ENCODE data around the gene TBC1D1. TPM values are rescaled to one million over a fixed set of nuclear protein-coding genes. Genes with fewer than 3 reads are reported as not detected.

TBC1D1 gene
- total RNA-seq, 1 donor from 2014 or later = 92.7 TPM

DNA sequence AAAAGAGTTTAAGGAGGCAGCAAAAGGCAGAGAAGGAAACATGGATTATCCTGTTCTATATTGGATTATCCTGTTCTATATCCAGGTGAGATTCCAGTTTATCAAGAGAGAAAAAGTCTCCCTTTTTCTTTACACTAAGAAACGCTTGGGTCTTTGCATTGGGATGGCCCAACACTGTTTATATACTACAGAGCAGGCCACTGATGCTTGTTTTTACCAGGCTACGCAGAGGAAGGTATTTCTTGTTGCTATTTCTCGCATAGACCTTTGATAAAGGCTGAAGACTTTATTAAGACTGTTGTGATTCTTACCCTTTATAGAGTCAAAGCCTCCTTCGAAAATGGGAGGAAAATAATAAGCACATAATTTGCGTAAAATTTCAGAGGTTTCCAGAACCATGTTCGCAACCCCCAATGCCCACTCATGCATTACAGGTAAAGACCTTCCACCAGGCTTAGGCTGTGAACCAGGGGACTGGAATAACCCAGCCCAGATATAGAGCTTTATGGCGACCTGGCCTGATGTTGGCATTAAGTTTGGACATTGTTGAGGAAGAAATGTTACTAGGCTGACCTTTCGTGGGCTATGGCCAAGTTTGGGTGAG is 287.6 kb downstream of the TBC1D1 start:
- H3K4me3 Mint-ChIP-seq (ENCODE audit: unreplicated experiment) = no peak overlapping the region
- no peaks in the 10 kb centered on the region for H3K9me3 Mint-ChIP-seq (ENCODE audit: low read depth)
- no peak for DNase-seq (ENCODE audit: low spot score)
- peaks cover 7% of the 10 kb centered on the region for H3K4me1 Mint-ChIP-seq (ENCODE audit: low read depth)
- no peaks in the 10 kb centered on the region for H3K27me3 Mint-ChIP-seq (ENCODE audit: low read depth)
- TF ChIP-seq, protein P1, sequence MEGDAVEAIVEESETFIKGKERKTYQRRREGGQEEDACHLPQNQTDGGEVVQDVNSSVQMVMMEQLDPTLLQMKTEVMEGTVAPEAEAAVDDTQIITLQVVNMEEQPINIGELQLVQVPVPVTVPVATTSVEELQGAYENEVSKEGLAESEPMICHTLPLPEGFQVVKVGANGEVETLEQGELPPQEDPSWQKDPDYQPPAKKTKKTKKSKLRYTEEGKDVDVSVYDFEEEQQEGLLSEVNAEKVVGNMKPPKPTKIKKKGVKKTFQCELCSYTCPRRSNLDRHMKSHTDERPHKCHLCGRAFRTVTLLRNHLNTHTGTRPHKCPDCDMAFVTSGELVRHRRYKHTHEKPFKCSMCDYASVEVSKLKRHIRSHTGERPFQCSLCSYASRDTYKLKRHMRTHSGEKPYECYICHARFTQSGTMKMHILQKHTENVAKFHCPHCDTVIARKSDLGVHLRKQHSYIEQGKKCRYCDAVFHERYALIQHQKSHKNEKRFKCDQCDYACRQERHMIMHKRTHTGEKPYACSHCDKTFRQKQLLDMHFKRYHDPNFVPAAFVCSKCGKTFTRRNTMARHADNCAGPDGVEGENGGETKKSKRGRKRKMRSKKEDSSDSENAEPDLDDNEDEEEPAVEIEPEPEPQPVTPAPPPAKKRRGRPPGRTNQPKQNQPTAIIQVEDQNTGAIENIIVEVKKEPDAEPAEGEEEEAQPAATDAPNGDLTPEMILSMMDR (IDR thresholded peaks at IDR 0.05) = no peak
- H3K36me3 Mint-ChIP-seq (ENCODE audit: low read depth) = no peaks in the 10 kb centered on the region
- H3K27ac Mint-ChIP-seq (ENCODE audit: unreplicated experiment) = no peak overlapping the region

DNA sequence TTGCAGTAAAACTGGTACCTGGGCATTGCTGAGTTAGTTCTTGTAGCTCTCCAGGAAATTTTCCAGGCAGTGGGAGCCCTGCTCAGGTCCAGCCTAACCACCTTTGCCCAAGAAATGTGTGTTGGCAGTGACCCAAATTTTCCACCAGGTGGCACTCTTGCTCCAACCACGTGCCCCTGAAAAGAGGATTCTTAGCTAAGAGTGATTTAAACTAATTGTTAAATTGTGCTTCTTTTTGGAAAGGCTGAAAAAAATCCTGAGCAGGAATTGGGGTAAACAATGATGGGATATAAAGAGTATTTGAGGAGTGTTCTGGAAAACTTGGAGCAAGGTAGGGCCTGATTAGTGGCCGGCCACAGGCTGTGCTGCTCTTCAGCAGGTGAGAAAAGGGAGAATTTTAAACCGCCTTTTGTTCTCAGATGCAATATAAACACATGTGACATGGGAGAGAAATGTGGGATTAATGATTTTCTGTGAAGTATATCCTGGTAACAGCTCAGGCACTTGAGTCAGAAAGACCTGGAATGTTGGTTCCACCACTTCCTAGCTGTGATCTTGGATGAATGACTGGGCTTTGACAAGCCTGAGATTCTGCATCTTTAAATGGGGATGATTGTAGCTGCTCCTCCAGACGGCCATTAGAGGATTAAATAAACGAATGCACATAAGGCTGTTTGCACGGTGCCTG is 288.9 kb downstream of the TBC1D1 start:
- peaks cover 7% of the 10 kb centered on the region for H3K4me1 Mint-ChIP-seq (ENCODE audit: low read depth)
- no peaks in the 10 kb centered on the region for H3K27me3 Mint-ChIP-seq (ENCODE audit: low read depth)
- no peak overlapping the region for H3K27ac Mint-ChIP-seq (ENCODE audit: unreplicated experiment)
- H3K9me3 Mint-ChIP-seq (ENCODE audit: low read depth) = no peaks in the 10 kb centered on the region
- H3K36me3 Mint-ChIP-seq (ENCODE audit: low read depth) = no peaks in the 10 kb centered on the region
- H3K4me3 Mint-ChIP-seq (ENCODE audit: unreplicated experiment) = no peak overlapping the region
- DNase-seq (ENCODE audit: low spot score) = no peak
- TF ChIP-seq, protein P1 (IDR thresholded peaks at IDR 0.05) = peak; percentile 100

DNA sequence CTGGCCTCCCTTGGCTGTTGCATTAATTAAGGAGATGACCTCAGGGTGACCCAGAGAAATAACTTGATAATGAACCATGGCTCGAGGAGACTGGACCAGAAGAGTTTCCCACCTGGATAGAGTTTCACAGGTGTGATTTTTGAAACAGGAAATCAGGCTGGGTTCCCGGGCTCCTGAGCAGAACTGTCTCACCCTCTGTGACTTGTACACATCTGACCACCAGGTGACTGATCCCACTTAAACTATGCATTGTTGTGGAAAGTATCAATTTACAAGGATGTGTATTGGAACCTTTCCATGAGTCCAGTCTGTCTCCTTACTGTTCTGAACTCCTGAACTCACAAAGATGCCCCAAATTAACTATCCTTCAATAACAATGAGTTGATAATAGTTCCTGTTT is 289.6 kb downstream of the TBC1D1 start:
- Mint-ChIP-seq H3K9me3 (ENCODE audit: low read depth) (no peaks in the 10 kb centered on the region), H3K4me3 (ENCODE audit: unreplicated experiment) (no peak overlapping the region), H3K4me1 (ENCODE audit: low read depth) (peaks cover 7% of the 10 kb centered on the region), H3K27me3 (ENCODE audit: low read depth) (no peaks in the 10 kb centered on the region), H3K36me3 (ENCODE audit: low read depth) (no peaks in the 10 kb centered on the region), H3K27ac (ENCODE audit: unreplicated experiment) (no peak overlapping the region)
- no peak for DNase-seq (ENCODE audit: low spot score)
- TF ChIP-seq, protein P1 (IDR thresholded peaks at IDR 0.05) = no peak

DNA sequence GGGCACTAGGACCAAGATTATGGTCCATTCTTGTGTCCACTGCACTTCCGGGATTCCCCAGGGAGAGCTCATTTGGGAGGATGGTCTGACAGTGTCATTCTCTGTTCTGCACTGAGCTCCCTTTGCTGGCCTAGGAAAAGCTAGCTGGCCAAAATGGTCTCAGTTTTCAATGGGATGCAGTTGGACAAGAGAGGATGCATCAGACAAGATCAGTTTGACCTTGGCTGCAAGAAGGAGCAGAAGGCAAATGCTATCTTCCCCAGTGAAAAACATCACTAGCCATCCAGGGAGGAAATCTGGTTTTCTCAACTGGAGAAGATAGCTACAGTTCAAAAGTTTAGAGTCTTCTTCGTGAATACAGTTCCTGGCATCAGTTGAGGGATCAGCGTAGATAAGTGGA is 290.4 kb downstream of the TBC1D1 start:
- H3K4me3 Mint-ChIP-seq (ENCODE audit: unreplicated experiment) = no peak overlapping the region
- TF ChIP-seq, protein P1 (IDR thresholded peaks at IDR 0.05) = no peak
- H3K36me3 Mint-ChIP-seq (ENCODE audit: low read depth) = no peaks in the 10 kb centered on the region
- DNase-seq (ENCODE audit: low spot score) = no peak
- no peaks in the 10 kb centered on the region for H3K9me3 Mint-ChIP-seq (ENCODE audit: low read depth)
- no peak overlapping the region for H3K27ac Mint-ChIP-seq (ENCODE audit: unreplicated experiment)
- no peaks in the 10 kb centered on the region for H3K27me3 Mint-ChIP-seq (ENCODE audit: low read depth)
- H3K4me1 Mint-ChIP-seq (ENCODE audit: low read depth) = peaks cover 7% of the 10 kb centered on the region

DNA sequence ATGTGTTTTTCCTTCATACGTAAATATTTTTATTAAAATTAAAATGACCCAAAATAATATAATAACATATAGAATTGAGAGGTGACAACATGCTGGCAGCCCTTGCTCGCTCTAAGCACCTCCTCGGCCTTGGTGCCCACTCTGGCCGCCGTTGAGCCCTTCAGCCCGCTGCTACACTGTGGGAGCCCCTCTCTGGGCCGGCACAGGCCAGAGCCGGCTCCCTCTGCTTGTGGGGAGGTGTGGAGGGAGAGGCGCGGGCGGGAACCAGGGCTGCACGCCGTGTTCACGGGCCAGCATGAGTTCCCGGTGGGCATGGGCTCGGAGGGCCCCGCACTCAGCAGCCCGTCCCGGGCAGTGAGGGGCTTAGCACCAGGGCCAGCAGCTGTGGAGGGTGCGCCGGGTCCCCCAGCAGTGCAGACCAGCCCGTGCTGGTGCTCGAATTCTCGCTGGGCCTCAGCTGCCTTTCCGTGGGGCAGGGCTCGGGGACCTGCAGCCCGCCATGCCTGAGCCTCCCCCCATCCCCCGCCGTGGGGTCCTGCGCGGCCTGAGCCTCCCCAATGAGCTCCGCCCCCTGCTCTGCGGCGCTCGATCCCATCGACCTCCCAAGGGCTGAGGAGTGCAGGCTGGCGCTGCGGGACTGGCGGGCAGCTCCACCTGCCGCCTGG is 291.6 kb downstream of the TBC1D1 start:
- Mint-ChIP-seq H3K27ac (ENCODE audit: unreplicated experiment) (no peak overlapping the region), H3K4me1 (ENCODE audit: low read depth) (peaks cover 7% of the 10 kb centered on the region), H3K9me3 (ENCODE audit: low read depth) (no peaks in the 10 kb centered on the region), H3K36me3 (ENCODE audit: low read depth) (no peaks in the 10 kb centered on the region), H3K4me3 (ENCODE audit: unreplicated experiment) (no peak overlapping the region), H3K27me3 (ENCODE audit: low read depth) (no peaks in the 10 kb centered on the region)
- DNase-seq (ENCODE audit: low spot score) = no peak
- TF ChIP-seq, protein P1 (IDR thresholded peaks at IDR 0.05) = no peak
